Coronary artery (tissue), 2 donors: ENCODE data around the gene DDAH2.

Source experiments
- DNase-seq: peaks from one replicate; pipeline ENCODE4 v3.0.0-alpha.2; 2017; ENCODE audit warnings: low spot score
- H3K27ac ChIP-seq, 2 donors: fragments of 200-600 bp; sonication (generic); one replicate each; pipeline ENCODE4 v1.5.1; 2016 to 2019
- H3K4me3 ChIP-seq: fragments of 200-600 bp; sonication (generic); 2 replicates; pipeline ENCODE4 v1.5.1; 2016; ENCODE audit warnings: mild to moderate bottlenecking, moderate library complexity
- TF ChIP-seq, protein P1 (sequence below): fragments of 200-600 bp; sonication (generic); IDR thresholded peaks from one replicate; pipeline ENCODE4 v1.5.1; 2019; ENCODE audit warnings: antibody characterized with exemption

DDAH2 gene

GRCh38 chr6:31692886-31693285 is 36.2 kb downstream of the DDAH2 start:
- H3K4me3 ChIP-seq = no peak overlapping the region
- no peak overlapping the region for H3K27ac ChIP-seq
- TF ChIP-seq, protein P1, sequence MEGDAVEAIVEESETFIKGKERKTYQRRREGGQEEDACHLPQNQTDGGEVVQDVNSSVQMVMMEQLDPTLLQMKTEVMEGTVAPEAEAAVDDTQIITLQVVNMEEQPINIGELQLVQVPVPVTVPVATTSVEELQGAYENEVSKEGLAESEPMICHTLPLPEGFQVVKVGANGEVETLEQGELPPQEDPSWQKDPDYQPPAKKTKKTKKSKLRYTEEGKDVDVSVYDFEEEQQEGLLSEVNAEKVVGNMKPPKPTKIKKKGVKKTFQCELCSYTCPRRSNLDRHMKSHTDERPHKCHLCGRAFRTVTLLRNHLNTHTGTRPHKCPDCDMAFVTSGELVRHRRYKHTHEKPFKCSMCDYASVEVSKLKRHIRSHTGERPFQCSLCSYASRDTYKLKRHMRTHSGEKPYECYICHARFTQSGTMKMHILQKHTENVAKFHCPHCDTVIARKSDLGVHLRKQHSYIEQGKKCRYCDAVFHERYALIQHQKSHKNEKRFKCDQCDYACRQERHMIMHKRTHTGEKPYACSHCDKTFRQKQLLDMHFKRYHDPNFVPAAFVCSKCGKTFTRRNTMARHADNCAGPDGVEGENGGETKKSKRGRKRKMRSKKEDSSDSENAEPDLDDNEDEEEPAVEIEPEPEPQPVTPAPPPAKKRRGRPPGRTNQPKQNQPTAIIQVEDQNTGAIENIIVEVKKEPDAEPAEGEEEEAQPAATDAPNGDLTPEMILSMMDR = no peak
- DNase-seq = no peak

DNA sequence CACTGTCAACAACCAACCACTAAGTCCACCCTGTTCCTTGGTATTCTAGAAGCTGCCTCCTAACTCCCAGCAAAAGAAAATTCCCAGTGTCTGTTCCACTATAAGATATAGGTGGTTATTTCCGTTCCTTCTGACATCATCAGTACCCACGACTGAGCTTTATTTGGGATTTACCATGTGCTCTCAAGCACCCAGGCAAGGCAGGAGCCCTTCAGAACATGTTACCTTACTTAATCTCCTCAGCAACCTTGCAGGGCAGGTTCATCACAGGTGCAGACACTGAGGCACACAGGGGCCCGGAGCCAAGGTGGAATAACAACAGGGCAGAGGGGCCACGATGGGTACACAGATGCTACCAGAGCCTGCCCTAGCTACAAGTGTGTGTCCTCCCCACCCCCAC is 36.7 kb downstream of the DDAH2 start:
- no peak for DNase-seq
- no peak overlapping the region for H3K4me3 ChIP-seq
- TF ChIP-seq, protein P1 = no peak
- no peak overlapping the region for H3K27ac ChIP-seq

GRCh38 chr6:31691564-31692108 is 37.5 kb downstream of the DDAH2 start:
- H3K4me3 ChIP-seq = no peak overlapping the region
- no peak for DNase-seq
- TF ChIP-seq, protein P1 = no peak
- no peak overlapping the region for H3K27ac ChIP-seq

- Histone ChIP-seq H3K4me3 (no peak overlapping the region), H3K27ac (no peak overlapping the region)
- TF ChIP-seq, protein P1 = no peak
- no peak for DNase-seq
Measured at GRCh38 chr6:31691078-31691463, 38.0 kb downstream of the DDAH2 start.

- Histone ChIP-seq H3K27ac (no peak overlapping the region), H3K4me3 (no peak overlapping the region)
- no peak for DNase-seq
- TF ChIP-seq, protein P1 = no peak
Measured at GRCh38 chr6:31690231-31691077, 38.6 kb downstream of the DDAH2 start.

DNA sequence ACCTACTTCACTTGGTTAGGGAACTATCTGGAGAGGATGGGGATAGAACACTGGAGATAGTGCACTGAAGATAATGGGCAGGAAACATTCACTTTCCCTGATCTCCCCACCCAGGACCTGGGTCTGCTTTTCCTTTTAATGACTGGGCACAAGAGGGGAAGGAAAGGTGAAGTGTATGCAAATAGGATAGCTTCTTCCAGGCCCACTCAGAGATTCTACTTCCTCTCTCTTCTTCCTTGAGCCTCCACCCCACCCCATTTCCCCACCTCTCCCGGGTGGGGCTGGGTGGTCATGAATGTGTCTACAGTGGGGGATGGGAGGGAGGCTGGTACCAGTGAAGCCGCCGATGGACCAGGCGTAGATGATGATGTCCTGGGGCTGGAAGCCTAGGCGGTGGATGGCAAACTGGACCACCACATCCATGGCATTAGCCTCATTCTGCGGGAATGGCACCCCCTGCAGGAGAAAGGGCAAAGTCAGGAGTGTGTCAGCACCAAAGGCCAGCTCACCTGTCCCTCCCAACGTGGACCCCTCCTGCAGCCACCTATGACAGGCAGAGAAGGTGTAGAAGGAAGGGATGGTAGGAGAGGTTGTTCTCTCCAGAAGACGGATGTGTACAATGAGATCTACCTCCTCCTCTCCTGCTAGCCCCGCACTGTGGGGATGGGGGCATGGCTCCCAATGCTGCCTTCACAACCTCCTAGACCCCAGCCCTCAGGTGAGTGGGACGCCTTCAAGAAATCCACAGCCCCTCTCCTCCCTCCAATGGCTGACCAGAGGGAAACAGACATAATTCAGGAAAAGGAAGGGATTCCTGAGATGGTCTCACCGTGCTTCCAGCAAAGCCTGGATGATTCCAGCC is 39.6 kb downstream of the DDAH2 start:
- DNase-seq = no peak
- TF ChIP-seq, protein P1 = no peak
- no peak overlapping the region for H3K27ac ChIP-seq
- no peak overlapping the region for H3K4me3 ChIP-seq
